ENCODE measurements around the gene B3GNT7.

GRCh38 chr2:231397011-231397927, 1.8 kb downstream of the B3GNT7 start:
- TF ChIP-seq EZH2 (IDR thresholded peaks at IDR 0.05; ENCODE audit: borderline replicate concordance, insufficient read depth, low read length, poor library complexity, severe bottlenecking) (no peak), CTCF (IDR thresholded peaks at IDR 0.05; ENCODE audit: poor library complexity, severe bottlenecking) (no peak), TAF1 (IDR thresholded peaks at IDR 0.05; ENCODE audit: low read depth) (no peak), EP300 (conservative IDR thresholded peaks at IDR 0.05; ENCODE audit: poor library complexity, severe bottlenecking) (no peak), REST (IDR thresholded peaks at IDR 0.05; ENCODE audit: borderline replicate concordance) (no peak), MXI1 (conservative IDR thresholded peaks at IDR 0.05; ENCODE audit: poor library complexity, severe bottlenecking) (no peak), POLR2AphosphoS5 (IDR thresholded peaks at IDR 0.05) (no peak)
